Loucy (cell line): ENCODE measurements around the gene TNS4.

Source experiments
- H2AFZ ChIP-seq: fragments of 200-600 bp; sonication (generic); 2 replicates; pipeline ENCODE4 v1.6.0; 2016; ENCODE audit warnings: antibody characterized with exemption, mild to moderate bottlenecking, low read length, moderate library complexity
- H3F3A ChIP-seq: fragments of 200-600 bp; 2 replicates; pipeline ENCODE4 v1.6.0; 2016; ENCODE audit warnings: antibody characterized with exemption, low read depth, mild to moderate bottlenecking
- H3K27me3 ChIP-seq: fragments of 200-600 bp; sonication (generic); 2 replicates; pipeline ENCODE4 v1.6.1; 2014; ENCODE audit warnings: low read length, mild to moderate bottlenecking; ENCODE audit not compliant: insufficient read depth, poor library complexity, severe bottlenecking
- H3K36me3 ChIP-seq: fragments of 200-600 bp; sonication (generic); 2 replicates; pipeline ENCODE4 v1.6.1; 2016; ENCODE audit warnings: low read length; ENCODE audit not compliant: insufficient read depth
- H3K4me1 ChIP-seq: fragments of 200-600 bp; sonication (generic); 2 replicates; pipeline ENCODE4 v1.5.1; 2014; ENCODE audit warnings: low read length, mild to moderate bottlenecking; ENCODE audit not compliant: insufficient read depth, poor library complexity, severe bottlenecking
- H3K4me2 ChIP-seq: fragments of 200-600 bp; sonication (generic); 2 replicates; pipeline ENCODE4 v1.6.0; 2014; ENCODE audit warnings: antibody characterized with exemption, low read length, low read depth, mild to moderate bottlenecking; ENCODE audit not compliant: poor library complexity, severe bottlenecking
- H3K4me3 ChIP-seq: fragments of 200-600 bp; sonication (generic); 2 replicates; pipeline ENCODE4 v1.5.1; 2014; ENCODE audit warnings: low read length, mild to moderate bottlenecking, mixed read lengths; ENCODE audit not compliant: poor library complexity, severe bottlenecking
- H3K79me2 ChIP-seq: fragments of 200-600 bp; sonication (generic); 2 replicates; pipeline ENCODE4 v1.6.1; 2014; ENCODE audit warnings: low read length; ENCODE audit not compliant: insufficient read depth
- H3K9ac ChIP-seq: fragments of 200-600 bp; sonication (generic); 2 replicates; pipeline ENCODE4 v1.6.0; 2014; ENCODE audit warnings: mild to moderate bottlenecking, low read depth, low read length, moderate library complexity; ENCODE audit not compliant: poor library complexity, severe bottlenecking
- H3K9me2 ChIP-seq: fragments of 200-600 bp; sonication (generic); replicated peaks from 2 replicates; pipeline ENCODE4 v1.6.1; 2016; ENCODE audit warnings: low read depth, low read length, mixed read lengths
- H3K9me3 ChIP-seq: fragments of 200-600 bp; sonication (generic); 2 replicates; pipeline ENCODE4 v1.6.1; 2014; ENCODE audit warnings: mild to moderate bottlenecking, antibody characterized with exemption, low read length, low read depth; ENCODE audit not compliant: insufficient read depth
- H4K20me1 ChIP-seq: fragments of 200-600 bp; sonication (generic); 2 replicates; pipeline ENCODE4 v1.6.0; 2014; ENCODE audit warnings: antibody characterized with exemption, low read length, mild to moderate bottlenecking; ENCODE audit not compliant: insufficient read depth, poor library complexity, severe bottlenecking
- EZH2phosphoT487 ChIP-seq: fragments of 200-600 bp; IDR thresholded peaks from 2 replicates; pipeline ENCODE4 v1.6.1; 2018; ENCODE audit warnings: antibody characterized with exemption, mild to moderate bottlenecking, moderate library complexity, borderline replicate concordance
- TF ChIP-seq, protein P1 (sequence below): fragments of 200-600 bp; sonication (generic); conservative IDR thresholded peaks from 2 replicates; pipeline ENCODE4 v1.5.1; 2014; ENCODE audit warnings: mild to moderate bottlenecking, antibody characterized with exemption, low read length

Gene TNS4

GRCh38 chr17:40432864-40433528 is 68.4 kb downstream of the TNS4 start:
- H3K79me2 ChIP-seq, result no peaks in the 10 kb centered on the region
- H3K4me1 ChIP-seq, result peaks cover 32% of the 10 kb centered on the region
- no peaks in the 10 kb centered on the region for H3K9me3 ChIP-seq
- peak overlapping the region; percentile 34 for H3K9ac ChIP-seq
- TF ChIP-seq, protein P1, sequence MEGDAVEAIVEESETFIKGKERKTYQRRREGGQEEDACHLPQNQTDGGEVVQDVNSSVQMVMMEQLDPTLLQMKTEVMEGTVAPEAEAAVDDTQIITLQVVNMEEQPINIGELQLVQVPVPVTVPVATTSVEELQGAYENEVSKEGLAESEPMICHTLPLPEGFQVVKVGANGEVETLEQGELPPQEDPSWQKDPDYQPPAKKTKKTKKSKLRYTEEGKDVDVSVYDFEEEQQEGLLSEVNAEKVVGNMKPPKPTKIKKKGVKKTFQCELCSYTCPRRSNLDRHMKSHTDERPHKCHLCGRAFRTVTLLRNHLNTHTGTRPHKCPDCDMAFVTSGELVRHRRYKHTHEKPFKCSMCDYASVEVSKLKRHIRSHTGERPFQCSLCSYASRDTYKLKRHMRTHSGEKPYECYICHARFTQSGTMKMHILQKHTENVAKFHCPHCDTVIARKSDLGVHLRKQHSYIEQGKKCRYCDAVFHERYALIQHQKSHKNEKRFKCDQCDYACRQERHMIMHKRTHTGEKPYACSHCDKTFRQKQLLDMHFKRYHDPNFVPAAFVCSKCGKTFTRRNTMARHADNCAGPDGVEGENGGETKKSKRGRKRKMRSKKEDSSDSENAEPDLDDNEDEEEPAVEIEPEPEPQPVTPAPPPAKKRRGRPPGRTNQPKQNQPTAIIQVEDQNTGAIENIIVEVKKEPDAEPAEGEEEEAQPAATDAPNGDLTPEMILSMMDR, result no peak
- no peak for TF ChIP-seq EZH2phosphoT487
- H3F3A ChIP-seq, result no peaks in the 10 kb centered on the region
- H4K20me1 ChIP-seq, result no peaks in the 10 kb centered on the region
- no peaks in the 10 kb centered on the region for H3K36me3 ChIP-seq
- H3K27me3 ChIP-seq, result no peaks in the 10 kb centered on the region
- no peak overlapping the region for H3K4me3 ChIP-seq
- no peaks in the 10 kb centered on the region for H3K9me2 ChIP-seq
- H2AFZ ChIP-seq, result peak overlapping the region; percentile 34; the same call in 1 of the 2 replicates
- no peak overlapping the region for H3K4me2 ChIP-seq

- Histone ChIP-seq H3K27me3 (no peaks in the 10 kb centered on the region), H3K36me3 (no peaks in the 10 kb centered on the region), H3K9ac (no peak overlapping the region), H3K4me1 (peaks cover 30% of the 10 kb centered on the region), H3K4me3 (no peak overlapping the region), H3F3A (peaks cover 5% of the 10 kb centered on the region; the same call in 1 of the 2 replicates), H3K9me2 (no peaks in the 10 kb centered on the region), H3K9me3 (no peaks in the 10 kb centered on the region), H3K79me2 (no peaks in the 10 kb centered on the region), H3K4me2 (no peak overlapping the region), H2AFZ (no peak overlapping the region), H4K20me1 (no peaks in the 10 kb centered on the region)
- TF ChIP-seq, protein P1, result no peak
- TF ChIP-seq EZH2phosphoT487, result no peak
Measured at GRCh38 chr17:40431231-40431602, 70.2 kb downstream of the TNS4 start.

- Histone ChIP-seq H3F3A (peaks cover 5% of the 10 kb centered on the region; the same call in 1 of the 2 replicates), H2AFZ (no peak overlapping the region), H3K9me2 (no peaks in the 10 kb centered on the region), H3K9ac (no peak overlapping the region), H3K9me3 (no peaks in the 10 kb centered on the region), H4K20me1 (no peaks in the 10 kb centered on the region), H3K36me3 (no peaks in the 10 kb centered on the region), H3K4me3 (no peak overlapping the region), H3K79me2 (no peaks in the 10 kb centered on the region), H3K4me2 (no peak overlapping the region), H3K4me1 (peaks cover 34% of the 10 kb centered on the region), H3K27me3 (no peaks in the 10 kb centered on the region)
- TF ChIP-seq EZH2phosphoT487, result no peak
- TF ChIP-seq, protein P1, result no peak
Measured at GRCh38 chr17:40430272-40431230, 70.9 kb downstream of the TNS4 start.
